IMR-90 (cell line): ENCODE results near the gene NPIPB6. TPM values are rescaled to one million over a fixed set of nuclear protein-coding genes. Genes with fewer than 3 reads are reported as not detected.
"Not testable (repeated sequence)": the region's sequence is repeated elsewhere in the genome, so short reads cannot be mapped to it uniquely, and the experiment has no call there.

Source experiments
- ATAC-seq: fragments of 200-7000 bp; cut with Tn5 transposase; 2 replicates; pipeline ENCODE4 v1.9.1; 2020; ENCODE audit warnings: low read depth, mild to moderate bottlenecking, moderate library complexity
- Bru-seq: library from RNA; stranded (reverse); fragments of 400-500 nt; gene quantifications from one replicate; lab custom pipeline; 2021; lab: Mats Ljungman, UMichigan
- BruChase-seq, 2 experiments: library from RNA; stranded (reverse); fragments of 400-500 nt; gene quantifications; one replicate each; lab custom pipeline; 2021; lab: Mats Ljungman, UMichigan
- BruUV-seq: library from RNA; stranded (reverse); fragments of 400-500 nt; replicated peaks from 2 replicates; lab custom pipeline; 2021; lab: Mats Ljungman, UMichigan
- CTCF ChIA-PET: fragments of 300-600 bp; formaldehyde crosslinking; extraction: SDS; loops from one replicate; lab custom pipeline; 2021; ENCODE audit warnings: antibody characterized with exemption; lab: Yijun Ruan, JAX
- POLR2A ChIA-PET: fragments of 300-600 bp; sonication (Branson Sonifier 250); formaldehyde crosslinking; loops from one replicate; lab custom pipeline; 2022; ENCODE audit warnings: antibody characterized with exemption; ENCODE audit not compliant: unreplicated experiment; lab: Charles Lee
- DNase-seq: peaks from one replicate; pipeline ENCODE4 v3.0.0; 2013
- H2AFZ ChIP-seq: replicated peaks from 2 replicates; pipeline ENCODE3; 2013; ENCODE audit warnings: low read length, mild to moderate bottlenecking; ENCODE audit not compliant: poor library complexity
- H2AK5ac ChIP-seq: 2 replicates; pipeline ENCODE4 v1.6.1; 2013; ENCODE audit warnings: low read depth, low read length, inconsistent platforms
- H2AK9ac ChIP-seq: replicated peaks from 2 replicates; pipeline ENCODE3; 2013; ENCODE audit warnings: mild to moderate bottlenecking, low read depth, low read length, moderate library complexity; ENCODE audit not compliant: poor library complexity
- H2BK120ac ChIP-seq: 2 replicates; pipeline ENCODE4 v1.6.1; 2013; ENCODE audit warnings: low read depth, low read length, inconsistent platforms
- H2BK15ac ChIP-seq: 3 replicates; pipeline ENCODE4 v1.6.1; 2013; ENCODE audit warnings: low read depth, low read length, inconsistent platforms
- H2BK20ac ChIP-seq: 2 replicates; pipeline ENCODE4 v1.6.1; 2013; ENCODE audit warnings: low read depth, mild to moderate bottlenecking, inconsistent platforms, low read length, moderate library complexity
- H2BK5ac ChIP-seq: 2 replicates; pipeline ENCODE4 v1.6.1; 2013; ENCODE audit warnings: mild to moderate bottlenecking, low read depth, low read length, inconsistent platforms; ENCODE audit not compliant: poor library complexity, severe bottlenecking
- H3K14ac ChIP-seq: replicated peaks from 2 replicates; pipeline ENCODE4 v1.6.1; 2013; ENCODE audit warnings: low read depth, low read length, inconsistent platforms
- H3K18ac ChIP-seq: 2 replicates; pipeline ENCODE4 v1.6.1; 2013; ENCODE audit warnings: low read depth, low read length, control low read depth
- H3K23ac ChIP-seq: 2 replicates; pipeline ENCODE4 v1.6.1; 2013; ENCODE audit warnings: low read depth, low read length, inconsistent platforms
- H3K27ac ChIP-seq: 2 replicates; pipeline ENCODE4 v1.5.1; 2013; ENCODE audit warnings: mild to moderate bottlenecking, control low read depth, low read length; ENCODE audit not compliant: insufficient read depth
- H3K27me3 ChIP-seq: 2 replicates; pipeline ENCODE4 v1.6.1; 2013; ENCODE audit warnings: low read length; ENCODE audit not compliant: control insufficient read depth, insufficient read depth
- H3K36me3 ChIP-seq: 2 replicates; pipeline ENCODE4 v1.6.1; 2013; ENCODE audit warnings: low read length, mixed read lengths; ENCODE audit not compliant: control insufficient read depth, insufficient read depth
- H3K4ac ChIP-seq: 2 replicates; pipeline ENCODE4 v1.6.1; 2013; ENCODE audit warnings: low read depth, low read length, inconsistent platforms
- H3K4me1 ChIP-seq: 2 replicates; pipeline ENCODE4 v1.6.1; 2013; ENCODE audit warnings: low read length, mixed read lengths; ENCODE audit not compliant: control insufficient read depth, insufficient read depth
- H3K4me2 ChIP-seq: 2 replicates; pipeline ENCODE4 v1.6.1; 2013; ENCODE audit warnings: low read depth, mild to moderate bottlenecking, control low read depth, low read length, moderate library complexity
- H3K4me3 ChIP-seq: 2 replicates; pipeline ENCODE4 v1.5.1; 2013; ENCODE audit warnings: low read depth, mild to moderate bottlenecking, control low read depth, low read length, moderate library complexity; ENCODE audit not compliant: insufficient read depth
- H3K56ac ChIP-seq: 2 replicates; pipeline ENCODE4 v1.6.1; 2013; ENCODE audit warnings: low read length, inconsistent platforms; ENCODE audit not compliant: insufficient read depth; ENCODE audit errors: extremely low read depth
- H3K79me1 ChIP-seq, 2 experiments: 2 replicates each; pipeline ENCODE4 v1.6.1; 2013; ENCODE audit warnings: low read length in 2 of 2, inconsistent platforms in 1 of 2, low read depth in 1 of 2
- H3K9ac ChIP-seq: 2 replicates; pipeline ENCODE4 v1.6.1; 2013; ENCODE audit warnings: low read depth, low read length, control low read depth
- H3K9me1 ChIP-seq: 2 replicates; pipeline ENCODE4 v1.6.1; 2013; ENCODE audit warnings: low read length, inconsistent platforms; ENCODE audit not compliant: insufficient read depth
- H3K9me3 ChIP-seq: 2 replicates; pipeline ENCODE4 v1.6.1; 2013; ENCODE audit warnings: low read length; ENCODE audit not compliant: control insufficient read depth, insufficient read depth
- H4K20me1 ChIP-seq: 2 replicates; pipeline ENCODE4 v1.6.1; 2013; ENCODE audit warnings: low read length, inconsistent platforms; ENCODE audit not compliant: insufficient read depth
- H4K5ac ChIP-seq: 2 replicates; pipeline ENCODE4 v1.6.1; 2013; ENCODE audit warnings: mild to moderate bottlenecking, low read depth, low read length, control low read depth
- H4K8ac ChIP-seq, 2 experiments: 2 replicates each; pipeline ENCODE4 v1.6.1; 2013; ENCODE audit warnings: low read depth in 2 of 2, low read length in 2 of 2, control low read depth in 1 of 2, inconsistent platforms in 1 of 2
- H4K91ac ChIP-seq: 2 replicates; pipeline ENCODE4 v1.6.1; 2013; ENCODE audit warnings: low read depth, low read length, inconsistent platforms; ENCODE audit not compliant: insufficient read depth
- WGBS, 2 experiments: methylation state at CpG; one replicate each; pipeline versions ENCODE4 v1.1.5 to v1.1.7; 2013; ENCODE audit warnings: missing lambda C conversion rate in 2 of 2; ENCODE audit not compliant: insufficient read length in 1 of 2; ENCODE audit errors: extremely low coverage in 2 of 2; 5-methylcytosine and 5-hydroxymethylcytosine counted together
- dilution Hi-C: fragments of 300-500 bp; cut with HindIII; formaldehyde crosslinking; loops from one replicate; pipeline ENCODE4 v1.14.3; 2018; ENCODE audit warnings: low sequenced_read_pairs; ENCODE audit not compliant: unreplicated experiment
- in situ Hi-C: fragments of 300-500 bp; cut with MboI; formaldehyde crosslinking; loops from 3 replicates; pipeline ENCODE4 v1.14.3; 2019; ENCODE audit warnings: low sequenced_read_pairs, inconsistent platforms, mixed read lengths
- intact Hi-C: fragments of 100-400 bp; cut with micrococcal nuclease; formaldehyde crosslinking; loops from 2 replicates; pipeline ENCODE4 v1.10.0; 2022
- long read RNA-seq: library from polyadenylated mRNA; unstranded; transcript quantifications from one replicate; pipeline ENCODE4 v2.0.0, GENCODE V29; 2021; ENCODE audit not compliant: unreplicated experiment
- polyA plus RNA-seq, 3 experiments: library from polyadenylated mRNA; depleted of rRNA; stranded (reverse); fragments of >200 nt; gene quantifications; 2 replicates each; pipeline ENCODE4 v1.2.3, GENCODE V29; 2012; ENCODE audit warnings: low replicate concordance in 1 of 3
- total RNA-seq: library from RNA; depleted of rRNA; stranded (reverse); fragments of >200 nt; gene quantifications from 2 replicates; pipeline ENCODE4 v1.2.3, GENCODE V29; 2012; rRNA removed

The NPIPB6 gene
- total RNA-seq (0.18 and 0.56 TPM in 2 replicates), polyA plus RNA-seq (2012; rRNA removed) (0.19 and 0.22 TPM in 2 replicates), Bru-seq, nascent RNA (percentile 47 among the genes with signal in this experiment), BruChase-seq, experiment 1, labeled RNA remaining after a 6-hour chase (percentile 71 among the genes with signal in this experiment), BruChase-seq, experiment 2, labeled RNA remaining after a 2-hour chase (percentile 63 among the genes with signal in this experiment)
- 0.04 TPM in 1 of 2 replicates, not detected in the other for polyA plus RNA-seq (2012; cell fraction: cytosol; rRNA removed)
- polyA plus RNA-seq (2012; cell fraction: nucleus; rRNA removed; ENCODE audit: low replicate concordance) = 0.42 and 0.83 TPM in 2 replicates
- long read RNA-seq, partial matches to known transcripts = 1 of 1 reads
- long read RNA-seq, other reads (novel, unspliced or antisense) = 0 of 1 reads

- ATAC-seq, H2BK120ac ChIP-seq, H4K91ac ChIP-seq, H3K4ac ChIP-seq, H3K9me1 ChIP-seq, H3K4me1 ChIP-seq, H3K56ac ChIP-seq, DNase-seq, H3K79me1 ChIP-seq, H3K14ac ChIP-seq, POLR2A ChIA-PET, H2AK5ac ChIP-seq, H3K9me3 ChIP-seq, H4K5ac ChIP-seq, BruUV-seq, H2AFZ ChIP-seq, H3K27ac ChIP-seq, H3K36me3 ChIP-seq, H2BK5ac ChIP-seq, H3K27me3 ChIP-seq, H4K20me1 ChIP-seq, H4K8ac ChIP-seq, H2BK15ac ChIP-seq, H3K4me2 ChIP-seq, H3K23ac ChIP-seq, H2AK9ac ChIP-seq, intact Hi-C loops, H3K4me3 ChIP-seq, H3K18ac ChIP-seq, in situ Hi-C loops, dilution Hi-C loops, CTCF ChIA-PET, H2BK20ac ChIP-seq, H3K9ac ChIP-seq: not testable (repeated sequence)
- WGBS, 2 experiments = no CpG with 5 or more reads among the region's 5 CpGs
Observed at GRCh38 chr16:28363408-28363807, at the start of gene NPIPB6. NPIPB6 (minus strand) TSS chr16:28363508; CDS start chr16:28362822, 686 bp downstream.

GRCh38 chr16:28403220-28404072 lies 40.1 kb upstream of the NPIPB6 start, which contains the start of gene EIF3CL:
EIF3CL (minus strand) TSS chr16:28403841; CDS start chr16:28403618, 223 bp downstream.
- H2AK5ac ChIP-seq, H4K20me1 ChIP-seq, H3K27me3 ChIP-seq, H2BK5ac ChIP-seq, H3K9me3 ChIP-seq, in situ Hi-C loops, H3K27ac ChIP-seq, intact Hi-C loops, H3K14ac ChIP-seq, H2AFZ ChIP-seq, H4K8ac ChIP-seq, H2BK120ac ChIP-seq, H3K23ac ChIP-seq, H2BK15ac ChIP-seq, H4K5ac ChIP-seq, BruUV-seq, H3K36me3 ChIP-seq, CTCF ChIA-PET, H4K91ac ChIP-seq, H3K18ac ChIP-seq, H3K79me1 ChIP-seq, H3K4ac ChIP-seq, dilution Hi-C loops, H3K9me1 ChIP-seq, POLR2A ChIA-PET, H2AK9ac ChIP-seq, H3K4me1 ChIP-seq, H2BK20ac ChIP-seq, DNase-seq: not testable (repeated sequence)
- H3K9ac ChIP-seq = peak within 1 kb of the TSS; percentile 83
- peak within 1 kb of the TSS; percentile 89 for H3K4me2 ChIP-seq
- peak; percentile 99 for ATAC-seq
- WGBS, 2 experiments = no CpG with 5 or more reads among the region's 66 CpGs
- H3K56ac ChIP-seq = peak within 1 kb of the TSS; percentile 51; the same call in 1 of the 2 replicates
- H3K4me3 ChIP-seq = peak within 1 kb of the TSS; percentile 51
